ENCODE results near the gene NR2F1-AS1. TPM values are rescaled to one million over a fixed set of nuclear protein-coding genes. Genes with fewer than 3 reads are reported as not detected.
A peak's percentile ranks its signal among the peaks of the same experiment; 100 is the strongest.

Gene NR2F1-AS1
- 17.0 and 17.7 TPM in 2 replicates for total RNA-seq (2014; rRNA removed; shearing (Covaris generic))
- polyA plus RNA-seq (2014; cell fraction: nucleus; rRNA removed), result 3.0 and 9.9 TPM in 2 replicates

DNA sequence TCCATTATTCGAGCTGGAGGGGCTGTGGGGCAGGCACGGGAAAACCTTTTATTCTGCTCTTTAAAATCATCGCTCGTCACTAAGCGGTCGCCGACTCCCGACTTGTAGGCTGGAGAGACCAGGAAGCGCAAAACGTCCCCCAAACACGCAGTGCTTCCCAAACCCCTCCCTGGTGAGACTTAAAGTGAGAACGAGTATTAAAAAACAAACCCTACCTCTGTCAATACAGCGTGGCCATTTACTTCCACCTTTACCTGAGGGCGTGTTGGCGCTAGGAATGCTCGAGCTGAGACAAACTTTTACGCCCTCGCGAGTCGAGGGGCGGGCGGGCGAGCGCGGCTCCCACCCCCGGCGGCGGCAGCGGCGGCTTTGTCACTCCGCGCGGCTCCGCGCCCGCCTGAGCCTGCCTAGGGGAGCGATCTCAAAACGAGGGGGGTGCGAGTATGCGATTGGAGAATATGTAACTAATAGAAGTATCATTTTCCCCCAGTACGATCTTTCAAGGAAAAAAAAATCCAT lies at the start of gene NR2F1-AS1:
Gene NR2F1-AS1, minus strand, starts transcription at position 293 of the 519 bp plus-strand sequence.
- DNase-seq (ENCODE audit: extremely low read depth, low read depth), result no peak

DNA sequence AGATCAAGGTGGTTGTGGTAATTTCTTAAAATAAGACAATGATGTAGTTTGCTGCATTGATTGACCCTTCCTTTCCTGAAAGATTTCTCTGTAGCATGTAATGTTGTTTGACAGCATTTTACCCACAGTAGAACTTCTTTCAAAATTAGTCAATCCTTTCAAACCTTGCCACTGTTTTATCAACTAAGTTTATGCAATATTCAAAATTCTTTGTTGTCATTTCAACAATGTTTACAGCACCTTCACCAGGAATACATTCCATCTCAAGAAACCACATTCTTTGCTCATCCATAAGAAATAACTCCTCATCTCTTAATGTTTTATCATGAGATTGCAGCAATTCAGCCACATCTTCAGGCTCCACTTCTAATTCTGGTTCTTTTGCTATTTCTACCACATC lies 45.8 kb upstream of the NR2F1-AS1 start:
- DNase-seq (ENCODE audit: extremely low read depth, low read depth), result no peak

DNA sequence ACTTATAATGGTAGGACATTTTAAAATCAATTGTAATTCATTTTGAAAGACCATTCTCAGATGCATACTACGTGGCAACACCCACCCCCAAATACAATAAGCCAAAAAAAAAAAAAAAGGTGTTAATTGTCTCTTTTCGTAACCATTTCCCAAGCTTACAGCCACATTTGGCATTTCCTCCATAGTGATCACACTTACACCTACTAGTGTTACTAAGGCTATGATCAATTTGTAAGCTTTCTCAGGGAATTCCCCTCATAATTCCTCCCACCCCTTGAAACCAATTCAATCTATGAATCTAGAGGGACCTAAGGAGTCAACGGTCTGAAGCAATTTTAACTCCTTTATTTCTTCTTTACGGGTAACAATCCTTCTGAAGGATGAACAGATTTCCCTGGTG lies 42.1 kb upstream of the NR2F1-AS1 start:
- DNase-seq (ENCODE audit: extremely low read depth, low read depth), result no peak

DNA sequence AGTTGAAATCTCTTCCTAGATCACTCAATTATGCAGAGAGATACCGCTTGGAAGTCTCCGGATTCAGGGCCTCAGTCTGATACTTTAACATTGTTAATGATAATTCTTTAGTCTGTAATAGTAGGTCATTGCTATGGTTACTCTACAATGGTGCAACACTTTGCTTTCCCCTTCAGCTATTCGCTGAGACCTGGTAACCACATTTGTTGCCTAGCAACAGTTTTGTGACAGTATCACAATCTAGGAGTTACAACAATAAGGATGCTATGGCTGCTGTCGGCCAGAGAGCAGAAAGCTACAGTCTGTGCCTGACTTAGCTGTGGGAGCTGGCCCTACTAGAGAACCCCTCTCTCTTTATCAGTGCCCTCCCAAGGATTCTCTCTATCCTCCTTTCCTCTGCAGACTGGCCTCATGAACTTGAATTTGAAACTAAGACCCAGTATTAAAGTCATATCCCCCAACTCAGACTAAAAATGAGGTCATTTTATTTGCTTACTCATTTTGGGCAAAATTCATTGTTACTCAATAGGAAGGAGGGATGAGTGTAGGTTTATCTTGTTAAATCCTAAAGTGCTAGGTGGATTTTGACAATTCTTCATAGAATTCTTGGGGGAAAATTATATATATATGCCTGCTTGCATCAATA lies 41.3 kb upstream of the NR2F1-AS1 start:
- DNase-seq (ENCODE audit: extremely low read depth, low read depth), result no peak

DNA sequence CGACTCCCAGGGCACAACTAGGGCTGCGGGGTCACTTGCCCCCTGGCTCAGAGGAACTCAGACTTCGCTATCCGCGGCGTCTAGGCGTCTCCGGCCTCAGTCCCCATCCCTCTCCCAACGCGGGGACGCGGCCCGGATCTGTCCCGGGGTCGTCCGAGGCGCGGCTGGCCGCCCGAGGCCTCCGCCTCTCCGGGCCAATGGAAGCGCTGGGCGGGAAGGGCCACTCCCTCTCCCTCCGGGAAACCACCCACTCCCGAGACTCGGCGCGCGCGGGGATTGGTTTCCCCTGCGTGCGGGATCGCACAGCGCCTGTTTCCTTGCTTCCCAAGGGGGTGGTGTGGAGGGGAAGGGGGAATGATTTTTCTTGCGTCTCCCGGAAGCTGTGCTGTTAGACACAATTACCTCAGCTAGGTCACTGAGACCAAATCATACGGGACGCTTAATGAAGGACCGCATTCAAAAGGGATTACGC lies 40.3 kb upstream of the NR2F1-AS1 start:
- no peak for DNase-seq (ENCODE audit: extremely low read depth, low read depth)

DNA sequence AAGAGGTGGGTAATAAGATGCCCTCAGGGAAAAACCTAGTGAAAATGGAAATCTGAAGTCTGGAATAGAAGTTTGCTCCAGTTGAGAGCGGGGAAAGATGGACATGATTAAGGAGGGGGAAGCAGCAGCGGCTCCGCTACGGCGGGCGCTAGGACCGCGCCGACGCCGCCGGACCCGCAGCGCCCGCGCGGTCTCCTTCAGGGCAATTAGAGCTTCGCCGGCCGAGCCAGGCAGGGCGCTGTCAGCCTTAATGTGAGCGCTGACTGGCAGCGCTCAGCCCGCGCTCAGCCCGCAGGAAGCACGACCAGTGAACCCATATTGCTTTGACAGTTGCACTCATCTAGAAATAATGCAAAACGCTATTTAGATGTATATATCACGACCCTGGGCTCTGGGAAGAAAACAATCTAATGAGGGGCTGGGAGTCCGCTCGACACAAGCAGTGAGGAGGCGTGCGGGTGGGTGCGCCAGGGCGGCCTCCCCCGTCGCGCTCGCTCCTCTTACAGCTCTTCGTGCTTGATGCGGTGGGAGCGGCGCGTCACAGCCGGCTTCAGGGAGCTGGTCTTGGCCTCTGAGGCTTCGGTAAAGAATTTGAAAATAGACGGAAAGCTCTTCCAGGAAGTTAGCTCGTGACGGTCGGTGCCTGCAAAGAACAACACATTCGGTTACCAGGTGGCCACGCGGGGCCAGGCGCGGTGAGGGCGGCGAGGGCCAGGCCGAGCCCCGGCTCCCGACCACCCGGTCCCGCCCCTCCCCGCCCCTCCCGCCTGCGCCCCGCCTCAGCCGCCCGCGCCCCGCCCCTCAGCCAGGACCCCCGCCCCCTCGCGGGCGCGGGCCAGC lies 39.7 kb upstream of the NR2F1-AS1 start:
- peak; percentile 71 for DNase-seq (ENCODE audit: extremely low read depth, low read depth)

DNA sequence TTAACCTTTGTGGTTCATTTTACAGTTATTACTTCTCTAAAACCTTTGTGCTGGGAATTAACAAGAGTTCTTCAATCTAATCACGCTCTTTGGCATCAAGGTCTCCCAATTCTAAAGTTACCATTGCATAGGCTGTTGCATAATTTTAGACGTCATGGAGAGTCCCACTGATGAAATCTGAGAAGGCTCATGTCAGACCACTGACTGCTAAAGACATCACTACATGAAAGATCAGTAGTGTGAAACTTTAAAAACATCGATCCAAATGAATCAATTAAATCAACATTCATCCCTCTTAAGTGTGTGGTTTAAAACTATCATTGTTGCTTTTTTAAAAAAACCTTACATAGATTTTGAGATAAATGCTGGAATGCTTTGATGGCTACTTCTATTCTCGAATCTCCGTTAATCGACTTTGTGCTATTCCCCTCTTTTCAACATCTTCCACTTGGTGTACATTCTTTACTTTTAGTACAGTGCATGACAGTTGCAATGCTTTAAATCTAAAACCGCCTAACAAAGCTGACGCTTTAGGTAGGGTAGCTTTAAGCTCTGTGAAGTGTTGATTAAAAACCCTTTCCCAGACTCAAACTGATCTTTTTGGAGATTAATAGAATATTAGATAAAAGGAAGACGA lies 35.6 kb upstream of the NR2F1-AS1 start:
- no peak for DNase-seq (ENCODE audit: extremely low read depth, low read depth)

DNA sequence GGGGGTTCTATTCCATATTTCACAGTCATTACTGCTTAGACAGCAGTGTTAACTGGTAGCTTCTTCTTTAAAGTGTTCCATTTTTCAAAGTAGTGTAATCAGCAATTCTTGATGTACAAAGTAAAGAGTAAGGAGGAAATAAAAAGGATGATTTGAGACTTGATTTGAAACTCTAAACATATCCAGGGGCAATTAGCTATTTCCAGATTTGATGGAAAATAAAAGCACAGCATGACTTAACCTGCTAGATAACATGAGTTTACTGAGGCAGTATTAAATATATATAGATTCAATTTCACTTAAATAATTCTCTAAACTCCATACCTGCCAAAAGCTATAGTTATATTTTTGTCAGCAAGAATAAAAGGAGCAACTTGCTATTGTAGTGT lies 31.8 kb upstream of the NR2F1-AS1 start:
- no peak for DNase-seq (ENCODE audit: extremely low read depth, low read depth)

DNA sequence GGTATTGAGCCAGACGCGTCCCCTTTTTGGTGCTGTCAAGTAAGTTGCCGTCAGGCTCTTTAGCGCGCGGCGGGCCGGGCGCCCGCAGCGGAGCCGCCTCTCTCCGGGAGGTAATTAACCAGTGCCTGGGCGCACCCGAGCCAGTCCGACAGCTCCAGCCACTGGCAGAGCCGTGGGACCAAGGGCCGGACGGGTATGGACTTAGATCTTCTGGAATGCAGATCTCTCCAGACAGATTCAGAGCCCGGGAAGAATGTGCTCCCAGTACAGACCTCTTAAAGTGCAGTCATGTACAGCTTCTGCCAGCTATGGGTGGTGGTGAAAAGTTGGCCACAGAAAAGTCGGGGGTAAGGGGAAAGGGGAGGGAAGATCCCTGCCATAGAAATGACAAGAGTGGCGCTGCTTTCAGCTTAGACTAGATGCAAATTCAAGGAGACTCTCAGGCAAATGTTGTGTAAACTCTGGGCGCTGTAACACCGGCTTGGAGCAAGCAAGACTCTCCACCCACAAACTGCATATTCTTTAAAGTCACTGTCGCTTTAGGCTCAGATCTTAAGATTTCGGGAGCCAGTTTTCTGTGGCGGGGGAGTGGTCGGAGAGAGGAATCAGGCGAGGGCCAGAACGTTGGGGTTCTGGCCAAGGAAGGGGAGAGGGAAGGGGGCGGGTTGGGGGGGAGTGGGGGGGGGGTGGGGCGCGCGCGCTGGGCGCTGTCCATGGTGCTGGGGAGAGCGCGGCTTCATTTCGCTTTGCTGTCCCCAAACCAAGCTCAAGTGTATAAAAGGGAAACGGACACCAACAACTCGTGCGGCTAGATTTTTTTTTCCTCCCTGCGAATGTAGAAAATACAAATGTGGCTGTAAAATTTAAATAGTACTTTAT lies 31.2 kb upstream of the NR2F1-AS1 start:
- no peak for DNase-seq (ENCODE audit: extremely low read depth, low read depth)

DNA sequence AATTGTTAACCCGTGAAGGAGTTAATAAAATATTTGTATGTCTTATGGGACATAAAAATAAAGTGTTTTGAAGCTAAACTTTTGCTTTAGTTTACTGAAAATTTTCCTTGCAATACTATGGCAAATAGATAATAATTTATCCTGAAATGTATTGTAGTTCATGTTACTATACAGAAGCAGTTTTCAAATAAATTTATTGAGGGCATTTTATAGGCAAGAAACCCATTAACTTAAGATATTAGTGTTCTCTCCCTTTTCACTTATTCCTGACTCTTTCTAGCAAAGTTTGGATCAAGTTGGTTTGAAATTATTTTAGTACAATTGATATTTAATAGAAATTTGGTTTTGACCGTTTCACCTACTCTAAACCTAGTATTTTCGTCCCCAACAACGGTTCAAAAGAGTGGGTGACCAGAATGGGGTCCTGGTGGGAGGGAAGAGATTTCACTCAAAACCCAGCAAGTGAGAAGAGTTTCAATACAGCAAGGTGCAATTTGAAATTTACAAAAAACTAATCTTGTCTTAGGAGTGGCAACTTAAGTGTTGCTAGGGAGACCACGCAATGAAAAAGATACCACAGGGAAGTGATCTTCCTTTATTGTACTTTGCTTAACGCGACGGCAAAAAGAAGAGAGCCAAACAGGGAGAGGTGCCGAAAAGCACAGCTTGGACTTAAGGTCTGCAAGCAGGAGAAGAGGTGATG lies 30.4 kb upstream of the NR2F1-AS1 start:
- no peak for DNase-seq (ENCODE audit: extremely low read depth, low read depth)

DNA sequence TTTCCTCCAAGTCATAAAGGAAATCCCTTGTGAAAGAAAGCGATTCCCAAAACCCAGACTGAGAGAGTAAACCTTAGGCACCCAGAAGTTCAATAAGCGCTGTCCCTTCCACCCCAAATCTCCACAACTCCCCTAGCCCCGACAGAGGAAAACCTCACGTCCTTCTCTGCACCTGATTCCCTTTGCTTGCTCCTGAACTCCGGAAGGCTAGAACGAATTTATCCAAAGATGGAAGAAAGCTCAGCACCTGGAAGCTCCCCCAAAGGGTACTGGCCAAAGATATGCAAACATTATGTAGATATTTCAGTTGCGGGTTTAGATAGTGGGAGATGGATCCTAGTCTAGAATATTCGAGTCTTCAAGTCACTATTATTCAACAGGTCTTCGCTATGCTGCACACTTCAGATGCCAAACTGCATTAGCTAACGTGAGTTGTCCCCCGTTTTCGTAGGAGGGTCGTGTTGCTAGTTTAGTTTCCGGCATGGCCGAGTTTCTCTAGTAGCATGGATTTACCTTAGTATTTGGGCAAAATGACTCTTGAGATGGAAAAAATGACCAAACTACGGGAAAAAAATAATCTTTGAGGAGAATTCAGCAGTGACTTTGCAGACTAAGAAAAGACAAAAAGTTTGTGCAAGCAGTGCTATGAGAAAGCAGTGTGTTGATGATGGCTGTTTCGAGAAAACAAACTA lies 29.7 kb upstream of the NR2F1-AS1 start:
- DNase-seq (ENCODE audit: extremely low read depth, low read depth), result no peak

DNA sequence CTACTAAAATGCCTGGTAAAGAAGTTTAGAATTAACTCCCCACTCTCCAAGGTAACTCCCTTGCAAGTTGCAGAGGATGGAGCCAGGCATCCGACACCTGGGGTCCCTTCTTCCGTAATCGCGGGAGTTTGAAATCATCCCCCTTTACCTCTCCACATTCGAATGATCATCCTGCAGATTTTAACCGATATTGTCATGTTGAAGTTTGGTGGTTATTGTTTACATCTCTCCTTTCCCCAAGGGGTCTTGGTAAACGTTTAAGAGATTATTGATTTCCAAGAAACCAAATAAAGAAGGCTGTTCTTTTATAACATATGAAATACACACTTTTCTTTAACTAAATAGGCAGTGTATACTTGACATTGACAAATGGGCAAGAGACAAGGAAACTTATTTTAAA lies 28.7 kb upstream of the NR2F1-AS1 start:
- no peak for DNase-seq (ENCODE audit: extremely low read depth, low read depth)

DNA sequence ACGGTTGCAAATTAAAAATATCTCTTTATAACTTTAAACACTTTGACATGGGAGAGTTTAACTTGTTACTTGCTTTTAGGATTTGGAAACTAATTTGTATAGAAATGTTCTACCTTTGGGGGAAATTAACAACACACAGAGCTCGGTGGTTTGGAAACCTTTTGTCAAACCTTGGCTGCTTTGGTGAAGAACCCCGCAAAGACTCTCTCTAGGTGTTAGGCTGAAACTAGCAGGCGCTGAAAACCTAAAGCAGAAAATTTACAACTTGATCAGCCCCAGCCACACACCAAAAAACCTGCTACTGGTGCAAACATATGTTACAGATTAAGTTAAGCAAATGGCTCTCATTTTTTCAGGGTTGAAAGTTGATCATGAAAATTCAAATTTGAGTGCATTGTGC lies 27.8 kb upstream of the NR2F1-AS1 start:
- DNase-seq (ENCODE audit: extremely low read depth, low read depth), result no peak

DNA sequence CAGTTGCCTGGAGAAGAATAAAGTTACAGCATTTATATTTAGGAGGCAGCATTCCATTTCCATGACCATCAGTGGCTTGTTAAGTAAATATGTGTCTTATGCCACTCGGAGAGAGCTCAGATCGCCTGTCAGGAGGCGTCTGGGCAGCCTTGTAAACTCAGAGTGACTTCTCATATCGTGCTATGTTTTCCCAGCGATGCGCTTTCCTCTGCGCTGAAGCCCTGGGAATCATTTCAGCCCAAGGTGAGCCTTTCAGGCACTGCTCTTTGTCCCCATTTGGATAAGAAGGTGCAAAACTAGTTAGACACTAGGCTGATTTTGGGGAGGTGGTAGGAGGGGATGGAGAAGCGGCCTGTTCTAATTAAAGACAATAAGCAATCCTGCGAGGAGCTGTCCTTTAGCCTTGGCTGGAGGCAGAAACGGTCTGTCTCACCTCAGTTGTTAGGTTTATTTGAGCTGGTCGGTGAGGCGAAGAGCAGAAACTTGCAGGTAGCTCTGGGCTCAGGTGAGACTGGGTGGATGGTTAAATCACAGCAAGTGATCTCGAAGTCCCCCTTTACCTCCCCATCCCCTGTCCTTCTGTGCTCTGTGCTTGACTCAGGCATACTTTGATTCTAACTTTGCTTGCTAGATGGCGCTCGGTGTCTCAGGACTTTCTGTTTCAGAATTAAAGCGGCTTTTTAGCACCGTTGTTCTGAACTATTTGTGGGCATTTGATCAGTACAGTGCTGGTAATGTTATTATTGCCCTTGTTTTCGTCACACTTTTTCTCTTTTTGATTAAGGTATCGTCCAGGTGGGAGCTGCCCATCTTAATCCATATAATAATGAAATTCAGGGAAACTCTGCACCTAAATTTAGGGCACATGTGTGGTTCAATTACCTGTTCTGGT lies 26.6 kb upstream of the NR2F1-AS1 start:
- no peak for DNase-seq (ENCODE audit: extremely low read depth, low read depth)

DNA sequence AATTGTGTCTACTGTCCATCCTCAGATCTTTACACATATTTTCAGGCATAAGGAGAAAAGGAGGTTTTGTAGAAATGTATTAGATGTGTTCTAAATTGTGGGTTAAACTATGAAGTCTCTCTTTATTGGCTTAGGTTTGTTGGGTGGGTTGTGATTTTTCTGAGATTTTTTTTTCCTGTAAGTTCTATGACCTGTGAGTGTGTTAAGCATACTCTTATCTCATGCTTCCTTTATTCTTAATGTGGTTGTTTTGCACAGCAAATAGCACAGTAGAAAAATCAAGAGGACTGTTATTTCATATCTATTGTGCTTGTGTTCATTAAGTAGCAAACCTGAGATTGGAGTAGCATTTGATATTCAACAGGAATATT lies 25.3 kb upstream of the NR2F1-AS1 start:
- DNase-seq (ENCODE audit: extremely low read depth, low read depth), result no peak

DNA sequence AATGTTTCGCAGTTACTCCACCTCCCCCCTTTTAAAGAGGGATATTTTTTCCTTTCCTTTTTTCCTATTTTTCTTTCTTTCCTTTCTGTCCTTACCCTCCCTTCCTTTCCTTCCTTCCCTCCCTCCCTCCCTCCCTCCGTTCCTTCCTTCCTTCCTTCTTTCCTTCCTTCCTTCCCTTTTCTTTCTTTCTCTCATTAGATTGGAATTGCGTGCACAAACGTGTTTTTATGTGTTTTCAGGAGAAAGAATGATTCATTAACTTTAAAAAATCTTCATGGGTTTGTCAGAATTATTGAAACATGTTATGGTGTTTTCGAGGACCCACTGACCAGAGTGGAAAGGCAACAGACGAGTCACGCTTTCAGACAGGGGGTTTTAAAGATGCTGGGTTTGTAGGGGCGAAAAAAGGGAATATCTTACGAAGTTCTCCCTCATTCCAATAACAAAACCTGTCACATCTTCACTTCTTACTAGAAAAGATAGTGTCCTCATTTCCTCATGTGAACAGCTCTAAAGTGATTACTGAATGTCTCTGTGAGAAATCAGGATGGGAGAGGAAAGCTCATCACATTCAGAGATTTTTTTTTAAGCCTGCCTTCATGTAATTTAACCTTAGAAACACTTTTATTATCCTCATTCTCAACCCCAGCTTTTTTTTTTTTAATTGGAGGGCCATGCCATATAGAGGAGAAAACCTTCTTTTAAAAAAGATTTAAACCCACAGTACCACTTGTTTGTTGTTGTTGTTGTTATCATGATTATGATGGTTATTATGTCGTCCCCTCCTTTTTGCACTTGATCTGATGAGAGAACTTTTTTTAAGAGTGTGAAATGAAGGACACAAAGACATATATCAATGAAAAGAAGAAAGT lies 23.9 kb upstream of the NR2F1-AS1 start:
- no peak for DNase-seq (ENCODE audit: extremely low read depth, low read depth)
